HepG2 (cell line): Measurements from ENCODE around the gene RBCK1. TPM values are rescaled to one million over a fixed set of nuclear protein-coding genes. Genes with fewer than 3 reads are reported as not detected.
A peak's percentile ranks its signal among the peaks of the same experiment; 100 is the strongest.

ENCODE experiments used
- DPF2 ChIP-seq: sonication (generic); formaldehyde crosslinking; IDR thresholded peaks from 2 replicates; pipeline ENCODE4 v1.4.0; 2020; ENCODE audit warnings: mild to moderate bottlenecking, low read depth, missing genetic modification reagents, borderline replicate concordance
- FOSL1 ChIP-seq: sonication (generic); formaldehyde crosslinking; IDR thresholded peaks from 2 replicates; pipeline ENCODE4 v1.9.0; 2021; ENCODE audit warnings: missing genetic modification reagents, borderline replicate concordance
- FOXP4 ChIP-seq: sonication (generic); formaldehyde crosslinking; IDR thresholded peaks from 2 replicates; pipeline ENCODE4 v1.4.0; 2020; ENCODE audit warnings: missing genetic modification reagents
- NFE2 ChIP-seq: sonication (generic); formaldehyde crosslinking; IDR thresholded peaks from 2 replicates; pipeline ENCODE4 v1.4.0; 2020; ENCODE audit warnings: missing genetic modification reagents
- SUZ12 ChIP-seq: fragments of 150-350 bp; IDR thresholded peaks from 2 replicates; pipeline ENCODE4 v1.6.1; 2014; ENCODE audit warnings: low read depth, low read length
- TCF12 ChIP-seq, 2 experiments: fragments of 450-650 bp in 1 of 2; sonication (generic) in 1 of 2; formaldehyde crosslinking in 1 of 2; IDR thresholded peaks; 2 replicates each; pipeline versions ENCODE4 v1.6.1 to v1.8.0; 2017 to 2022; ENCODE audit warnings: antibody characterized with exemption in 1 of 2, mild to moderate bottlenecking in 1 of 2, missing genetic modification reagents in 1 of 2, moderate library complexity in 1 of 2
- ZNF577 ChIP-seq: sonication (generic); formaldehyde crosslinking; IDR thresholded peaks from 2 replicates; pipeline ENCODE4 v1.4.0; 2020; ENCODE audit warnings: mild to moderate bottlenecking, low read depth, missing genetic modification reagents, borderline replicate concordance
- polyA plus RNA-seq, 8 experiments: library from polyadenylated mRNA; depleted of rRNA in 3 of 8; stranded (reverse) in 7 of 8; unstranded in 1 of 8; fragments of >200 nt; fragmentation: Illumina TruSeq in 4 of 8; extraction: Trizol in 4 of 8; gene quantifications; 2 replicates each; pipeline versions ENCODE4 v1.2.1 to v1.2.3, GENCODE V29; 2011 to 2016; ENCODE audit warnings: low read depth in 4 of 8, missing spikeins in 1 of 8, mixed read lengths in 1 of 8; ENCODE audit not compliant: insufficient read depth in 1 of 8
- total RNA-seq, 5 experiments: library from RNA; depleted of rRNA; stranded (reverse); fragments of >200 nt; fragmentation: Illumina TruSeq; extraction: Trizol; gene quantifications; 2 replicates each; pipeline ENCODE4 v1.2.3, GENCODE V29; 2016; ENCODE audit warnings: low read depth in 1 of 5
- TF ChIP-seq, protein P1 (sequence below), 2 experiments: sonication (generic) in 1 of 2; formaldehyde crosslinking in 1 of 2; IDR thresholded peaks; 2 replicates each; pipeline versions ENCODE4 v1.6.1 to v1.9.0; 2014 to 2022; ENCODE audit warnings: antibody characterized with exemption in 1 of 2, borderline replicate concordance in 1 of 2, inconsistent platforms in 1 of 2, low read depth in 1 of 2, missing genetic modification reagents in 1 of 2
- TF ChIP-seq, protein P2 (sequence below): sonication (generic); formaldehyde crosslinking; IDR thresholded peaks from 2 replicates; pipeline ENCODE4 v1.5.1; 2020; ENCODE audit warnings: mild to moderate bottlenecking, missing genetic modification reagents, borderline replicate concordance
- TF ChIP-seq, protein P3 (sequence below): sonication (generic); formaldehyde crosslinking; conservative IDR thresholded peaks from 2 replicates; pipeline ENCODE4 v1.8.0; 2022; ENCODE audit warnings: missing genetic modification reagents
- TF ChIP-seq, protein P4 (sequence below): IDR thresholded peaks from 2 replicates; pipeline ENCODE4 v1.6.1; 2016; ENCODE audit warnings: mild to moderate bottlenecking

Gene RBCK1
- total and polyA plus RNA-seq, 2 of the 13 experiments (the other 11 are each of a cell fraction or from before 2014, with no cell fraction given) = 149 to 215 TPM

DNA sequence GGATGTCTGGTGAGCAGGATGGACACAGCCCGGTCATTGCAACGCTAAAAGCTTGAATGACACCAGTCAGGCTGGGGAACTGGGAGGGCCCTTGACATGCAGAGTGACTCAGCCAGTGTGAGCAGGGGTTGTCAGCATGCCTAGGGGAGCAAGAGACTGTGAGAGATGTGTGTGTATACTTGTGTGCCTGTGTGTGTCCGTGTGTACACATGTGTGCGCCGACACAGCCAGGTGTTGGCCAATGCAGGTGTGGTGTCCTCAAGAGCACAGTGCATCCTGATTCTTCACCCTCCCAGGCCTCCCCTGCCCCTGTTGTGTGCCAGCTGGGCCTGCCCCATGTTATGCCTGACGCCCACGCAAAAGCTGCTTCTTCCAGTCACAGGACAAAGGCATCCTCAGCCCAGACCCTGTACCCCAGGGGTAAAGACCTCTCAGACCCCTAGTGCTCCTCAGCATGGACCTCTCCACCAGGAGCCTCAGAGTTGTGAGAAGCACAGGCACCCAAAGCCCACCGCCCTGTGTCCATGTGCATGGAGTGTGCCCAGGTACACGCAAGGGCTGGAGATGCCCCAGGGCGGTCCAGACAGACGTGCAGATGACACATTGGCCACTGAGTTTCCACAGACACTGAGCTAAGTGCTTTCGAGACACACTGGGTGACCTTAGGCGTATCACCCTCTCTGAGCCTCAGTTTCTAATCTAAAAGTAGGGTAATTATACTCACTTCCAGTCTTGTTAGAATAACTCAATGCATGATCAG, 44.6 kb upstream of the RBCK1 start (continued):
- TF ChIP-seq, protein P1, sequence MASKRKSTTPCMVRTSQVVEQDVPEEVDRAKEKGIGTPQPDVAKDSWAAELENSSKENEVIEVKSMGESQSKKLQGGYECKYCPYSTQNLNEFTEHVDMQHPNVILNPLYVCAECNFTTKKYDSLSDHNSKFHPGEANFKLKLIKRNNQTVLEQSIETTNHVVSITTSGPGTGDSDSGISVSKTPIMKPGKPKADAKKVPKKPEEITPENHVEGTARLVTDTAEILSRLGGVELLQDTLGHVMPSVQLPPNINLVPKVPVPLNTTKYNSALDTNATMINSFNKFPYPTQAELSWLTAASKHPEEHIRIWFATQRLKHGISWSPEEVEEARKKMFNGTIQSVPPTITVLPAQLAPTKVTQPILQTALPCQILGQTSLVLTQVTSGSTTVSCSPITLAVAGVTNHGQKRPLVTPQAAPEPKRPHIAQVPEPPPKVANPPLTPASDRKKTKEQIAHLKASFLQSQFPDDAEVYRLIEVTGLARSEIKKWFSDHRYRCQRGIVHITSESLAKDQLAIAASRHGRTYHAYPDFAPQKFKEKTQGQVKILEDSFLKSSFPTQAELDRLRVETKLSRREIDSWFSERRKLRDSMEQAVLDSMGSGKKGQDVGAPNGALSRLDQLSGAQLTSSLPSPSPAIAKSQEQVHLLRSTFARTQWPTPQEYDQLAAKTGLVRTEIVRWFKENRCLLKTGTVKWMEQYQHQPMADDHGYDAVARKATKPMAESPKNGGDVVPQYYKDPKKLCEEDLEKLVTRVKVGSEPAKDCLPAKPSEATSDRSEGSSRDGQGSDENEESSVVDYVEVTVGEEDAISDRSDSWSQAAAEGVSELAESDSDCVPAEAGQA (IDR thresholded peaks at IDR 0.05; ENCODE audit: low read depth) = no peak
- TF ChIP-seq, protein P1 (CRISPR knock-in tag; IDR thresholded peaks at IDR 0.05; ENCODE audit: borderline replicate concordance) = no peak
- TF ChIP-seq TCF12 (IDR thresholded peaks at IDR 0.05) = no peak
- no peak for TF ChIP-seq TCF12 (CRISPR knock-in tag; IDR thresholded peaks at IDR 0.05)
- TF ChIP-seq, protein P2, sequence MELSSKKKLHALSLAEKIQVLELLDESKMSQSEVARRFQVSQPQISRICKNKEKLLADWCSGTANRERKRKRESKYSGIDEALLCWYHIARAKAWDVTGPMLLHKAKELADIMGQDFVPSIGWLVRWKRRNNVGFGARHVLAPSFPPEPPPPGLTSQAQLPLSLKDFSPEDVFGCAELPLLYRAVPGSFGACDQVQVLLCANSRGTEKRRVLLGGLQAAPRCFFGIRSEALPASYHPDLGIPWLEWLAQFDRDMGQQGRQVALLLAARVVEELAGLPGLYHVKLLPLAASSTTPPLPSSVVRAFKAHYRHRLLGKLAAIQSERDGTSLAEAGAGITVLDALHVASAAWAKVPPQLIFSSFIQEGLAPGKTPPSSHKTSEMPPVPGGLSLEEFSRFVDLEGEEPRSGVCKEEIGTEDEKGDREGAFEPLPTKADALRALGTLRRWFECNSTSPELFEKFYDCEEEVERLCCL = no peak
- peak; percentile 34; the same call in 1 of the 2 replicates for TF ChIP-seq NFE2 (CRISPR knock-in tag)
- TF ChIP-seq, protein P3, sequence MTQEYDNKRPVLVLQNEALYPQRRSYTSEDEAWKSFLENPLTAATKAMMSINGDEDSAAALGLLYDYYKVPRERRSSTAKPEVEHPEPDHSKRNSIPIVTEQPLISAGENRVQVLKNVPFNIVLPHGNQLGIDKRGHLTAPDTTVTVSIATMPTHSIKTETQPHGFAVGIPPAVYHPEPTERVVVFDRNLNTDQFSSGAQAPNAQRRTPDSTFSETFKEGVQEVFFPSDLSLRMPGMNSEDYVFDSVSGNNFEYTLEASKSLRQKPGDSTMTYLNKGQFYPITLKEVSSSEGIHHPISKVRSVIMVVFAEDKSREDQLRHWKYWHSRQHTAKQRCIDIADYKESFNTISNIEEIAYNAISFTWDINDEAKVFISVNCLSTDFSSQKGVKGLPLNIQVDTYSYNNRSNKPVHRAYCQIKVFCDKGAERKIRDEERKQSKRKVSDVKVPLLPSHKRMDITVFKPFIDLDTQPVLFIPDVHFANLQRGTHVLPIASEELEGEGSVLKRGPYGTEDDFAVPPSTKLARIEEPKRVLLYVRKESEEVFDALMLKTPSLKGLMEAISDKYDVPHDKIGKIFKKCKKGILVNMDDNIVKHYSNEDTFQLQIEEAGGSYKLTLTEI = no peak
- TF ChIP-seq, protein P4, sequence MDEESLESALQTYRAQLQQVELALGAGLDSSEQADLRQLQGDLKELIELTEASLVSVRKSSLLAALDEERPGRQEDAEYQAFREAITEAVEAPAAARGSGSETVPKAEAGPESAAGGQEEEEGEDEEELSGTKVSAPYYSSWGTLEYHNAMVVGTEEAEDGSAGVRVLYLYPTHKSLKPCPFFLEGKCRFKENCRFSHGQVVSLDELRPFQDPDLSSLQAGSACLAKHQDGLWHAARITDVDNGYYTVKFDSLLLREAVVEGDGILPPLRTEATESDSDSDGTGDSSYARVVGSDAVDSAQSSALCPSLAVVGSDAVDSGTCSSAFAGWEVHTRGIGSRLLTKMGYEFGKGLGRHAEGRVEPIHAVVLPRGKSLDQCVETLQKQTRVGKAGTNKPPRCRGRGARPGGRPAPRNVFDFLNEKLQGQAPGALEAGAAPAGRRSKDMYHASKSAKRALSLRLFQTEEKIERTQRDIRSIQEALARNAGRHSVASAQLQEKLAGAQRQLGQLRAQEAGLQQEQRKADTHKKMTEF (CRISPR knock-in tag) = no peak
- no peak for TF ChIP-seq SUZ12
- no peak for TF ChIP-seq ZNF577
- no peak for TF ChIP-seq FOSL1
- TF ChIP-seq DPF2 (CRISPR knock-in tag) = no peak
- no peak for TF ChIP-seq FOXP4 (CRISPR knock-in tag)
